Activated naive CD4-positive, alpha-beta T cell treated with Interleukin-2 at 50 U/mL for 16 hours (primary cell): ENCODE measurements around the gene WDFY4.
"Not testable (repeated sequence)": the region's sequence is repeated elsewhere in the genome, so short reads cannot be mapped to it uniquely, and the experiment has no call there.

Experiments
- DNase-seq: peaks from one replicate; pipeline ENCODE4 v3.0.0-alpha.2; 2020

WDFY4 gene

GRCh38 chr10:48684792-48685623, at the start of gene WDFY4:
Gene WDFY4 (plus strand): TSS chr10:48684873. CDS start chr10:48709733, 24,860 bp downstream.
- no peak for DNase-seq

GRCh38 chr10:48634984-48635557, 49.6 kb upstream of the WDFY4 start:
- no peak for DNase-seq

GRCh38 chr10:48636231-48636630, 48.4 kb upstream of the WDFY4 start:
- DNase-seq: no peak

GRCh38 chr10:48636901-48637300, 47.8 kb upstream of the WDFY4 start:
- no peak for DNase-seq

GRCh38 chr10:48638158-48638557, 46.5 kb upstream of the WDFY4 start:
- no peak for DNase-seq

GRCh38 chr10:48638739-48639527, 45.7 kb upstream of the WDFY4 start:
- no peak for DNase-seq

GRCh38 chr10:48639632-48640031, 45.0 kb upstream of the WDFY4 start:
- no peak for DNase-seq

GRCh38 chr10:48640326-48640725, 44.3 kb upstream of the WDFY4 start:
- DNase-seq: no peak

GRCh38 chr10:48641099-48641690, 43.5 kb upstream of the WDFY4 start:
- DNase-seq: not testable (repeated sequence)

GRCh38 chr10:48645600-48645999, 39.1 kb upstream of the WDFY4 start:
- no peak for DNase-seq

GRCh38 chr10:48647073-48647472, 37.6 kb upstream of the WDFY4 start:
- DNase-seq: not testable (repeated sequence)

- no peak for DNase-seq
Observed at GRCh38 chr10:48648172-48648942, 36.3 kb upstream of the WDFY4 start.

GRCh38 chr10:48649349-48649944, 35.2 kb upstream of the WDFY4 start:
- DNase-seq: no peak

GRCh38 chr10:48651293-48651692, 33.4 kb upstream of the WDFY4 start:
- no peak for DNase-seq

GRCh38 chr10:48651839-48652238, 32.8 kb upstream of the WDFY4 start:
- no peak for DNase-seq

- no peak for DNase-seq
Observed at GRCh38 chr10:48652344-48652743, 32.3 kb upstream of the WDFY4 start.

- no peak for DNase-seq
Observed at GRCh38 chr10:48653347-48653746, 31.3 kb upstream of the WDFY4 start.

- no peak for DNase-seq
Observed at GRCh38 chr10:48653944-48654698, 30.6 kb upstream of the WDFY4 start.

GRCh38 chr10:48655411-48656240, 29.0 kb upstream of the WDFY4 start:
- no peak for DNase-seq

- peak; percentile 87 for DNase-seq
Observed at GRCh38 chr10:48656241-48656913, 28.3 kb upstream of the WDFY4 start.
